Measurements from ENCODE around the gene KRTAP4-12. TPM values are rescaled to one million over a fixed set of nuclear protein-coding genes. Genes with fewer than 3 reads are reported as not detected.

KRTAP4-12 gene
- total RNA-seq, 1 experiment from 2014 or later, result not detected

DNA sequence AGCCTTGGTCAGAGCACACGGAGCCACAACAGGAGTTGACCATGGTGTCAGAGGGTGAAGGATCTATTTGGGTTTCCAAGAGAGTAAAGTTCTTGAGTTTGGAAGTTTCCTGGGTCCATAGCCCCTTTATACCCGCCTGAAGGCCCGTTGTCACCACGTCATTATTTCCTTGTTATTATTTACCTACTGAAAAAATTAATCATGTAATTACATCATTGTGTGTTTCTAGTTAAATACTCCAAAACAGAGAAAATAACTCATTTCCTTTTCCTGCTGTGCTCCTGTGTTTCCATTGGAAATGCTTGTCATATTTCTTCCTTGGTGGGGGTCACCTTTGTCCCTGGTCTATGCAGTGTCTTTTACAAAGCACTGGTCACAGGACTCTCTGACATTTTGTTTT is 25.9 kb downstream of the KRTAP4-12 start, which contains the start of gene KRTAP4-8:
Gene KRTAP4-8 (minus strand): TSS at position 101 of the 400 bp plus-strand sequence. CDS start 58 bp downstream, at position 43.
- Histone ChIP-seq H3K9me2 (ENCODE audit: insufficient read depth) (no peaks in the 10 kb centered on the region), H3K36me3 (ENCODE audit: control insufficient read depth in 1 of 2, insufficient read depth in 2 of 2, low read length in 2 of 2) (peaks cover 0 to 4% of the 10 kb centered on the region in 2 experiments; a peak in 1 of 4 replicates), H3K4me1 (ENCODE audit: control insufficient read depth in 1 of 2, insufficient read depth in 2 of 2, low read length in 2 of 2) (peaks cover 0 to 22% of the 10 kb centered on the region in 2 experiments; a peak in 2 of 4 replicates), H3K27me3 (ENCODE audit: insufficient read depth, low read length) (no peaks in the 10 kb centered on the region), H3K4me2 (ENCODE audit: low read length) (no peak within 1 kb of the TSS), H2AFZ (ENCODE audit: low read depth, low read length, poor library complexity, severe bottlenecking) (no peak within 1 kb of the TSS), H3K4me3 (replicated peaks in 1 of 2; ENCODE audit: low read depth in 1 of 2, low read length in 2 of 2) (no peak within 1 kb of the TSS), H3K9ac (ENCODE audit: low read length) (no peak within 1 kb of the TSS), H3K27ac (ENCODE audit: low read depth, low read length) (no peak within 1 kb of the TSS), H4K20me1 (ENCODE audit: insufficient read depth) (no peaks in the 10 kb centered on the region), H3K9me3 (ENCODE audit: control insufficient read depth in 1 of 2, insufficient read depth in 1 of 2, low read depth in 1 of 2, low read length in 2 of 2) (peaks cover 0 to 5% of the 10 kb centered on the region in 2 experiments; a peak in 1 of 4 replicates), H3K79me2 (ENCODE audit: insufficient read depth, low read length) (no peaks in the 10 kb centered on the region)
- TF ChIP-seq ZBTB33 (IDR thresholded peaks at IDR 0.05; ENCODE audit: extremely low read depth, insufficient replicate concordance, low read length), result no peak
- TF ChIP-seq CTCF (IDR thresholded peaks at IDR 0.05 in 2 of 3, conservative IDR thresholded peaks at IDR 0.05 in 1 of 3; ENCODE audit: borderline replicate concordance in 1 of 3, insufficient read depth in 1 of 3, low read depth in 2 of 3, low read length in 2 of 3), result no peak
- TF ChIP-seq ELF1 (IDR thresholded peaks at IDR 0.05; ENCODE audit: borderline replicate concordance, low read depth), result no peak
- no peak for TF ChIP-seq ZNF274 (IDR thresholded peaks at IDR 0.05; ENCODE audit: low read depth, low read length)
- no peak for TF ChIP-seq POLR2A (IDR thresholded peaks at IDR 0.05; ENCODE audit: borderline replicate concordance, extremely low read depth, insufficient read depth, insufficient read length)
- no peak for TF ChIP-seq JUND (IDR thresholded peaks at IDR 0.05)
- TF ChIP-seq, protein P1, sequence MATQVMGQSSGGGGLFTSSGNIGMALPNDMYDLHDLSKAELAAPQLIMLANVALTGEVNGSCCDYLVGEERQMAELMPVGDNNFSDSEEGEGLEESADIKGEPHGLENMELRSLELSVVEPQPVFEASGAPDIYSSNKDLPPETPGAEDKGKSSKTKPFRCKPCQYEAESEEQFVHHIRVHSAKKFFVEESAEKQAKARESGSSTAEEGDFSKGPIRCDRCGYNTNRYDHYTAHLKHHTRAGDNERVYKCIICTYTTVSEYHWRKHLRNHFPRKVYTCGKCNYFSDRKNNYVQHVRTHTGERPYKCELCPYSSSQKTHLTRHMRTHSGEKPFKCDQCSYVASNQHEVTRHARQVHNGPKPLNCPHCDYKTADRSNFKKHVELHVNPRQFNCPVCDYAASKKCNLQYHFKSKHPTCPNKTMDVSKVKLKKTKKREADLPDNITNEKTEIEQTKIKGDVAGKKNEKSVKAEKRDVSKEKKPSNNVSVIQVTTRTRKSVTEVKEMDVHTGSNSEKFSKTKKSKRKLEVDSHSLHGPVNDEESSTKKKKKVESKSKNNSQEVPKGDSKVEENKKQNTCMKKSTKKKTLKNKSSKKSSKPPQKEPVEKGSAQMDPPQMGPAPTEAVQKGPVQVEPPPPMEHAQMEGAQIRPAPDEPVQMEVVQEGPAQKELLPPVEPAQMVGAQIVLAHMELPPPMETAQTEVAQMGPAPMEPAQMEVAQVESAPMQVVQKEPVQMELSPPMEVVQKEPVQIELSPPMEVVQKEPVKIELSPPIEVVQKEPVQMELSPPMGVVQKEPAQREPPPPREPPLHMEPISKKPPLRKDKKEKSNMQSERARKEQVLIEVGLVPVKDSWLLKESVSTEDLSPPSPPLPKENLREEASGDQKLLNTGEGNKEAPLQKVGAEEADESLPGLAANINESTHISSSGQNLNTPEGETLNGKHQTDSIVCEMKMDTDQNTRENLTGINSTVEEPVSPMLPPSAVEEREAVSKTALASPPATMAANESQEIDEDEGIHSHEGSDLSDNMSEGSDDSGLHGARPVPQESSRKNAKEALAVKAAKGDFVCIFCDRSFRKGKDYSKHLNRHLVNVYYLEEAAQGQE (IDR thresholded peaks at IDR 0.05; ENCODE audit: low read depth), result no peak
- no peak for TF ChIP-seq CEBPB (IDR thresholded peaks at IDR 0.05; ENCODE audit: low read depth)
- no peak for TF ChIP-seq SRF (IDR thresholded peaks at IDR 0.05; ENCODE audit: low read depth)
- DNase-seq (ENCODE audit: low read depth, low spot score), result no peak
- POLR2A ChIA-PET, result no interaction called here
- no TSS peak for BruUV-seq (replicated peaks)
- intact Hi-C loops (cut with micrococcal nuclease), result no loop called here
- RAD21 ChIA-PET (ENCODE audit: low non-redundant PET in 1 of 2, low total read pairs in 2 of 2, uncharacterized antibody in 2 of 2, unreplicated experiment in 2 of 2), result interaction anchor here in 1 of 2 experiments (0.6 kb wide), 1 partner anchor 10 kb away, joined by 3 read pairs; no protein-coding TSS in a partner anchor
- CTCF ChIA-PET, result no interaction called here
- ATAC-seq, result no peak
